Naive thymus-derived CD4-positive, alpha-beta T cell (primary cell): ENCODE results near the gene EPB42. TPM values are rescaled to one million over a fixed set of nuclear protein-coding genes. Genes with fewer than 3 reads are reported as not detected.

ENCODE experiments used
- ATAC-seq: fragments of 150-1000 bp; cut with Tn5 transposase; 2 replicates; pipeline ENCODE4 v1.10.0; 2021; ENCODE audit warnings: mild to moderate bottlenecking, moderate library complexity
- CTCF ChIA-PET: fragments of 350-600 bp; sonication (Branson Sonifier 250); formaldehyde crosslinking; loops from one replicate; lab custom pipeline; 2021; ENCODE audit warnings: antibody characterized with exemption; lab: Charles Lee
- POLR2A ChIA-PET: fragments of 350-600 bp; sonication (Branson Sonifier 250); formaldehyde crosslinking; loops from one replicate; lab custom pipeline; 2021; ENCODE audit warnings: antibody characterized with exemption, inconsistent platforms; lab: Charles Lee
- DNase-seq, 9 donors: peaks; one replicate each; pipeline versions ENCODE4 v3.0.0 to v3.0.0-alpha.2; 2020 to 2022; ENCODE audit warnings: mixed read lengths in 1 of 9
- H3K27ac ChIP-seq: one replicate; pipeline ENCODE4 v1.7.0; 2013; ENCODE audit warnings: mild to moderate bottlenecking, low read depth, low read length, moderate library complexity
- H3K27me3 ChIP-seq, 2 donors: one replicate each; pipeline ENCODE4 v1.7.0; 2013; ENCODE audit warnings: low read length in 2 of 2, mild to moderate bottlenecking in 2 of 2, moderate library complexity in 2 of 2; ENCODE audit not compliant: control insufficient read depth in 2 of 2, insufficient read depth in 2 of 2
- H3K36me3 ChIP-seq, 3 experiments: 1 replicate in 2 of 3; 2 replicates in 1 of 3; pipeline ENCODE4 v1.7.0; 2013; ENCODE audit warnings: low read length in 3 of 3, mild to moderate bottlenecking in 3 of 3, moderate library complexity in 1 of 3; ENCODE audit not compliant: insufficient read depth in 3 of 3, control insufficient read depth in 2 of 3
- H3K4me1 ChIP-seq, 2 donors: one replicate each; pipeline ENCODE4 v1.7.0; 2013; ENCODE audit warnings: low read length in 2 of 2, mild to moderate bottlenecking in 2 of 2, moderate library complexity in 1 of 2; ENCODE audit not compliant: control insufficient read depth in 2 of 2, insufficient read depth in 2 of 2
- H3K4me3 ChIP-seq: 2 replicates; pipeline ENCODE4 v1.7.0; 2013; ENCODE audit warnings: mild to moderate bottlenecking, low read length
- H3K9me3 ChIP-seq, 3 experiments: 1 replicate in 2 of 3; 2 replicates in 1 of 3; pipeline ENCODE4 v1.7.0; 2013; ENCODE audit warnings: low read length in 3 of 3; ENCODE audit not compliant: control insufficient read depth in 2 of 3
- H3K27ac Mint-ChIP-seq, 9 donors: one replicate each; pipeline ENCODE4 v1.8.0; 2020 to 2022; ENCODE audit warnings: mixed read lengths in 9 of 9, mild to moderate bottlenecking in 8 of 9, moderate library complexity in 5 of 9, inconsistent platforms in 2 of 9
- H3K27me3 Mint-ChIP-seq, 5 donors: one replicate each; pipeline ENCODE4 v1.8.0; 2021 to 2022; ENCODE audit warnings: mixed read lengths in 5 of 5, mild to moderate bottlenecking in 1 of 5
- H3K36me3 Mint-ChIP-seq, 5 donors: one replicate each; pipeline ENCODE4 v1.8.0; 2020 to 2022; ENCODE audit warnings: mixed read lengths in 5 of 5, mild to moderate bottlenecking in 3 of 5, inconsistent platforms in 1 of 5
- H3K4me1 Mint-ChIP-seq, 7 donors: one replicate each; pipeline ENCODE4 v1.8.0; 2020 to 2022; ENCODE audit warnings: mixed read lengths in 7 of 7, mild to moderate bottlenecking in 3 of 7, inconsistent platforms in 1 of 7
- H3K4me3 Mint-ChIP-seq, 10 donors: one replicate each; pipeline ENCODE4 v1.8.0; 2020 to 2022; ENCODE audit warnings: mild to moderate bottlenecking in 10 of 10, mixed read lengths in 10 of 10, moderate library complexity in 6 of 10, inconsistent platforms in 2 of 10
- H3K9me3 Mint-ChIP-seq, 11 donors: one replicate each; pipeline ENCODE4 v1.8.0; 2020 to 2022; ENCODE audit warnings: mixed read lengths in 11 of 11, mild to moderate bottlenecking in 4 of 11, inconsistent platforms in 1 of 11, moderate library complexity in 1 of 11
- intact Hi-C, 2 donors: fragments of 100-400 bp; cut with micrococcal nuclease; formaldehyde crosslinking; loops; one replicate each; pipeline ENCODE4 v1.15.1; 2023
- polyA plus RNA-seq, 2 donors: library from polyadenylated mRNA; unstranded; fragments of 300-500 nt; fragmentation: Illumina TruSeq; gene quantifications; one replicate each; pipeline ENCODE4 v1.2.3, GENCODE V29; 2021
- total RNA-seq, 6 experiments: library from RNA in 5 of 6; stranded (reverse) in 5 of 6; gene quantifications; 1 replicate in 5 of 6; 2 replicates in 1 of 6; pipeline ENCODE4 v1.2.3 and lab custom pipeline; 2021 to 2026

Gene EPB42
- total and polyA plus RNA-seq, 7 experiments from 2014 or later: not detected

- Histone ChIP-seq H3K27me3 (no peaks in the 10 kb centered on the region), H3K4me3 (no peak overlapping the region), H3K9me3 (no peaks in the 10 kb centered on the region), H3K36me3 (no peaks in the 10 kb centered on the region), H3K4me1 (no peaks in the 10 kb centered on the region), H3K27ac (no peak overlapping the region)
- ATAC-seq (no peak), DNase-seq (no peak)
- Mint-ChIP-seq H3K27ac (no peak overlapping the region), H3K9me3 (peaks cover 0 to 1% (median 0%) of the 10 kb centered on the region in 11 donors), H3K4me1 (peaks cover 0 to 1% (median 0%) of the 10 kb centered on the region in 7 donors), H3K27me3 (peaks cover 11 to 33% (median 23%) of the 10 kb centered on the region in 5 donors), H3K36me3 (no peaks in the 10 kb centered on the region), H3K4me3 (no peak overlapping the region)
- intact Hi-C loops: no loop called here
- CTCF ChIA-PET: interaction anchor here (1.1 kb wide), 1 partner anchor 15 kb away, joined by 8 read pairs; no protein-coding TSS in a partner anchor
- POLR2A ChIA-PET: no interaction called here
Measured at GRCh38 chr15:43210807-43211206, 10.0 kb downstream of the EPB42 start.

GRCh38 chr15:43210172-43210745, 10.6 kb downstream of the EPB42 start:
- H3K36me3 ChIP-seq: no peaks in the 10 kb centered on the region
- Mint-ChIP-seq H3K27me3 (peaks cover 11 to 33% (median 23%) of the 10 kb centered on the region in 5 donors), H3K27ac (no peak overlapping the region), H3K36me3 (no peaks in the 10 kb centered on the region), H3K9me3 (peaks cover 0 to 1% (median 0%) of the 10 kb centered on the region in 11 donors), H3K4me1 (peaks cover 0 to 1% (median 0%) of the 10 kb centered on the region in 7 donors), H3K4me3 (no peak overlapping the region)
- no peak overlapping the region for H3K4me3 ChIP-seq
- intact Hi-C loops: no loop called here
- H3K9me3 ChIP-seq: no peaks in the 10 kb centered on the region
- no peak for ATAC-seq
- H3K4me1 ChIP-seq: no peaks in the 10 kb centered on the region
- DNase-seq: no peak
- ChIA-PET CTCF (interaction anchor here (1.1 kb wide), 1 partner anchor 15 kb away, joined by 8 read pairs; no protein-coding TSS in a partner anchor), POLR2A (no interaction called here)
- H3K27me3 ChIP-seq: no peaks in the 10 kb centered on the region
- H3K27ac ChIP-seq: no peak overlapping the region

DNA sequence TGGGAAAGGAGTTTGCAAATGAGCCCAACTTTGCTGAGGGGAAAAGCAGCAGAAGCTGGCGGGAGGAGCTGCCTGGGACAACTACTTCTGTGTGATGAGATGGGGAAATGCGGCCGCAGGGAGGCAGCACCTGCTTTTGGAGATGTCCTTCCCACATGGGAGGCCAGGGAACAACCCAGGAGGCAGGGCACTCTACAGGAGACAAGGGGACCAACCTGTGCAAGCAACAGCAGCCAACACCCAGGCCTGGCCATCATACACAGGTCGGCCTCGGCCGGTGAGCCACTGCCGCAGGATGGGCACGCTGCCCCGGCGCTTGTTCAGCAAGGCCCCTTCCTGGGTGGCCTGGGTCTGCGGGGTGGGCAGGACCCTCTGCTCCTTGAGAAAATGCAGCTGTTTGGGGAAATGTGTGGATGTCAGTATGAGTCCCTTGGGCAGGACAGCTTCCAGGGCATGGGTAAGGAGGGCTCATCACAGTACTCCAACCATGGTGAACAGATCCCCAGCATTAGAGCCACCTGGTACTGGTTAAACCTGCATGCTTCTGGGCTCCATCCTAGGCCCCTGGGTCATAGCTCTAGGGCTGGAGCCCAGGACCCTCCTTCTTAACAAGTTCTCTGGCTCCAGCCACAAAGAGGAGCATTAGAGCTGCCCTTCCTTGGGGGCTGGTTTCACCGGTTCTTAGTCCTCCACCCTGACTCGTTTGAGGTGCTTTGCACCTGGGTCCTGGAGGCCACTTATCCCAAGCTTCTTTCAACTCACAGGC, 11.6 kb downstream of the EPB42 start:
- ChIA-PET POLR2A (no interaction called here), CTCF (no interaction called here)
- peaks cover 0 to 5% (median 3%) of the 10 kb centered on the region in 7 donors for H3K4me1 Mint-ChIP-seq
- intact Hi-C loops: no loop called here
- H3K9me3 Mint-ChIP-seq: peaks cover 0 to under 1% (median 0%) of the 10 kb centered on the region in 11 donors
- Histone ChIP-seq H3K36me3 (no peaks in the 10 kb centered on the region), H3K27me3 (no peaks in the 10 kb centered on the region), H3K27ac (no peak overlapping the region), H3K4me1 (no peaks in the 10 kb centered on the region), H3K4me3 (no peak overlapping the region), H3K9me3 (no peaks in the 10 kb centered on the region)
- no peak for ATAC-seq
- DNase-seq: no peak
- no peak overlapping the region for H3K4me3 Mint-ChIP-seq
- no peaks in the 10 kb centered on the region for H3K36me3 Mint-ChIP-seq
- H3K27ac Mint-ChIP-seq: peak overlapping the region in 1 of 9 donors; percentile 38
- H3K27me3 Mint-ChIP-seq: peaks cover 11 to 33% (median 23%) of the 10 kb centered on the region in 5 donors

DNA sequence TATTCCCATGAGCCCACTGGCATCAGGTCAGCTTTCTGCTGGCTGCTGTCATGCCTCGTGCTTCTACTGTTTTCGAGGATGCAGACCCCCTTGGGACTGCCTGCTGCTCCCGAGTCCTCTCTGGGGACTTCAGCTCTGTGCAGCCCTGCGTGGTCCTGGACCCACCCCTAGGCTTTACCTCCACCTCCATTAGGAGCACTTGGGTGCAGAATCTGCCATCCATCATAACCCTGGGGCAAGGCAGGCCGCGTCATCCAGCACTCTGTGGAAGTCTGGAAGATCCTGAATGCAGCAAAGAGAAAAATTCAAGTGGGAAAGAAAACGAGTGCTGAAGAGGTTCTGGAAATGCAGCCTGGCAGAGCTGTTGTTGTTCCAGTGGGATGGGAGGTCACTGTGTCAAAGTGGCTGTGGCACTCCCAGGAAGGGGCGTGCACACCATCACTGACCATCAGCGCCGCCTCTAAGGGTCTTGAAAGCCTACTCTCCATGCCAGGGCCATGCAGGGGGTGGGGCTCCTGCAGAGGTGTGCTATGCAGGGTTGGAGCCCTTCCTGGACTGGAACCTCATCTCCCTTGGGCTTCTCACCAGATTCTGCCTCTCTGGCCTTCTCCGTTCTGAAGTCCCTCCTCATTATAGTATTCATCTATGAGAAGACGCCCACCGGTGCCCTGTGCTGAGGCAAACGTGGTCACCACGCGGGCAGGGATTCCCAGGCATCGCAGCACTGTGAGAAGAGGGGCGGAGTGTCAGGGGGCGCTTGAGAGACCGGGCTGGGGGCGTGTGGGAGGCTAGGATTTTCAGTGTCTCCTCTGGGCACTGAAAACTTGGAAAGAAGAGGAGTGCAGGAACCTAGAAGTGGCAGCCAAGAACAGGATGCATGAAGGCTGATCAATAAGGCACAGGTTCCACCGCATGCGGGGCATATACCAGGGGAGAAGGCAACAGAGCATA, 12.5 kb downstream of the EPB42 start:
- DNase-seq (no peak), ATAC-seq (no peak)
- Histone ChIP-seq H3K36me3 (no peaks in the 10 kb centered on the region), H3K4me3 (no peak overlapping the region), H3K27ac (no peak overlapping the region), H3K4me1 (no peaks in the 10 kb centered on the region), H3K27me3 (no peaks in the 10 kb centered on the region), H3K9me3 (no peaks in the 10 kb centered on the region)
- peak overlapping the region in 1 of 9 donors; percentile 38 for H3K27ac Mint-ChIP-seq
- H3K4me1 Mint-ChIP-seq: peaks cover 0 to 8% (median 4%) of the 10 kb centered on the region in 7 donors
- no peaks in the 10 kb centered on the region for H3K36me3 Mint-ChIP-seq
- intact Hi-C loops: no loop called here
- ChIA-PET CTCF (no interaction called here), POLR2A (no interaction called here)
- H3K9me3 Mint-ChIP-seq: no peaks in the 10 kb centered on the region
- H3K4me3 Mint-ChIP-seq: no peak overlapping the region
- H3K27me3 Mint-ChIP-seq: peaks cover 11 to 33% (median 23%) of the 10 kb centered on the region in 5 donors

DNA sequence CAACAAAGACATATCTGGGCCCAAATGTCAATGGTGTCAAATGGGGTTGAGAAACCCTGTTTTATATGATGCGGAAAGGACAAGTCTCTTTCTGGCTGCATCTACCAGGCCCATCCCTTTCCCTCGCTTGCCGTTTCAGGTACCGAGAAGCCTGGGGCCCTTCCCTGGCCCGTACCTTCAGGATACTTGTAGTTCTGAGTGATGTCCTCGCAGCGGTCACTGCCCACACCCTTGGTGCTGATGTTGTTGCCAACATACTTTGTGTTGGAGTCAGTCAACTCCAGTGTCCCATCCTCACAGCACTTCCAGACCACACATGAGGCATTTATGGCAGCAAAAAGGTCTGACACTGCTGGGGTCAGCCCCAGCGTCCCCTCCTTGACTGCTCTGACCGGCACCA, 13.8 kb downstream of the EPB42 start:
- Mint-ChIP-seq H3K27ac (no peak overlapping the region), H3K36me3 (no peaks in the 10 kb centered on the region), H3K27me3 (peaks cover 11 to 33% (median 23%) of the 10 kb centered on the region in 5 donors), H3K4me1 (peaks cover 0 to 8% (median 4%) of the 10 kb centered on the region in 7 donors), H3K4me3 (no peak overlapping the region), H3K9me3 (no peaks in the 10 kb centered on the region)
- ATAC-seq (no peak), DNase-seq (no peak)
- POLR2A ChIA-PET: no interaction called here
- CTCF ChIA-PET: no interaction called here
- Histone ChIP-seq H3K4me3 (no peak overlapping the region), H3K27ac (no peak overlapping the region), H3K9me3 (no peaks in the 10 kb centered on the region), H3K4me1 (no peaks in the 10 kb centered on the region), H3K27me3 (no peaks in the 10 kb centered on the region), H3K36me3 (no peaks in the 10 kb centered on the region)
- intact Hi-C loops: no loop called here

DNA sequence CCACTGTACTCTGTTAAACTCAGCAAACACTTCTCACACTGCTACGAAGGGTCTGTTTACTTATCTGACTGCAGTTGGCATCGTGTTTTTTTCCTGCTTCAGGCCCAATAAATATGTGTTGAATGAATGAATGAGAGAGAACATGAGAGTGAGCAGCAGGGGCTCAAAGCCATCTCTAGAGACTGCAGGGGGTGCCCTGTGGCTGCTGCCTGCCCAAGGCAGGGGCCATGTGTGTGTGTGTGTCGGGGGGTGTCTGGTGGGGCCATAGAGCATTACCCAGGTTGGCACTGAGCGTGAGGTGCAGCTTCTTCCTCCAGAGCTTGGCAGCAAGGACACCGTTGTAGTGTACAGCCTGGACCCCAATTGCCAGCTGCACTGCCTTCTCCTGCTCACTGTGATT, 14.8 kb downstream of the EPB42 start:
- ATAC-seq (no peak), DNase-seq (no peak)
- H3K4me3 Mint-ChIP-seq: no peak overlapping the region
- no peak overlapping the region for H3K27ac Mint-ChIP-seq
- H3K36me3 Mint-ChIP-seq: no peaks in the 10 kb centered on the region
- peaks cover 0 to 8% (median 4%) of the 10 kb centered on the region in 7 donors for H3K4me1 Mint-ChIP-seq
- no peak overlapping the region for H3K27ac ChIP-seq
- POLR2A ChIA-PET: no interaction called here
- no peaks in the 10 kb centered on the region for H3K4me1 ChIP-seq
- peaks cover 11 to 30% (median 23%) of the 10 kb centered on the region in 5 donors for H3K27me3 Mint-ChIP-seq
- no peaks in the 10 kb centered on the region for H3K27me3 ChIP-seq
- H3K9me3 ChIP-seq: no peaks in the 10 kb centered on the region
- intact Hi-C loops: no loop called here
- CTCF ChIA-PET: no interaction called here
- H3K4me3 ChIP-seq: no peak overlapping the region
- H3K9me3 Mint-ChIP-seq: peaks cover 0 to 2% (median 0%) of the 10 kb centered on the region in 11 donors
- no peaks in the 10 kb centered on the region for H3K36me3 ChIP-seq
